Measurements from ENCODE around the gene ERICH4.

DNA sequence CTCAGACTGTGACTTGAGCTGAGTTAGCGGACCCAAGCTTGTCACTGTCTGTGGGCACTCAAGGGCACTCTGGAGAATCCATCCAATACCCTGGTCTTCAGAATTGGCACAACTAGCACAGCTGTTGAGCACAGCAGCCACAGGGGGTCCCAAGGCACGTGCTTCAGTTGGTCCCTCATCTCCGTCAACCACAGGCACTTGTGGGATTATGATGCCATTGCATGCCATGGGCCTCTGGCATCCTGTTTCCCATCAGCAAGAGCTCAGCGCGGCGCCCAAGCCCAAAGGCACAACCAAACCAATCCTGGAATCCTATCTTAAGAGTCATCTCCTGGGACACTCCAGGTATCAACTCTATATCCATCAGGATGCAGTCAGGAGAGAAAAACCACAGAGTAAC lies 12.0 kb upstream of the ERICH4 start:
- TF ChIP-seq RAD21 (IDR thresholded peaks at IDR 0.05; ENCODE audit: low read depth), result no peak
- TF ChIP-seq POLR2A (IDR thresholded peaks at IDR 0.05; ENCODE audit: borderline replicate concordance, extremely low read depth, insufficient read depth, insufficient read length), result no peak
- TF ChIP-seq, protein P1, sequence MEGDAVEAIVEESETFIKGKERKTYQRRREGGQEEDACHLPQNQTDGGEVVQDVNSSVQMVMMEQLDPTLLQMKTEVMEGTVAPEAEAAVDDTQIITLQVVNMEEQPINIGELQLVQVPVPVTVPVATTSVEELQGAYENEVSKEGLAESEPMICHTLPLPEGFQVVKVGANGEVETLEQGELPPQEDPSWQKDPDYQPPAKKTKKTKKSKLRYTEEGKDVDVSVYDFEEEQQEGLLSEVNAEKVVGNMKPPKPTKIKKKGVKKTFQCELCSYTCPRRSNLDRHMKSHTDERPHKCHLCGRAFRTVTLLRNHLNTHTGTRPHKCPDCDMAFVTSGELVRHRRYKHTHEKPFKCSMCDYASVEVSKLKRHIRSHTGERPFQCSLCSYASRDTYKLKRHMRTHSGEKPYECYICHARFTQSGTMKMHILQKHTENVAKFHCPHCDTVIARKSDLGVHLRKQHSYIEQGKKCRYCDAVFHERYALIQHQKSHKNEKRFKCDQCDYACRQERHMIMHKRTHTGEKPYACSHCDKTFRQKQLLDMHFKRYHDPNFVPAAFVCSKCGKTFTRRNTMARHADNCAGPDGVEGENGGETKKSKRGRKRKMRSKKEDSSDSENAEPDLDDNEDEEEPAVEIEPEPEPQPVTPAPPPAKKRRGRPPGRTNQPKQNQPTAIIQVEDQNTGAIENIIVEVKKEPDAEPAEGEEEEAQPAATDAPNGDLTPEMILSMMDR (IDR thresholded peaks at IDR 0.05 in 2 of 3, conservative IDR thresholded peaks at IDR 0.05 in 1 of 3; ENCODE audit: borderline replicate concordance in 1 of 3, insufficient read depth in 1 of 3, low read depth in 2 of 3, low read length in 2 of 3), result no peak
- no peak for TF ChIP-seq POLR2AphosphoS5 (IDR thresholded peaks at IDR 0.05; ENCODE audit: low read depth, low read length)
- TF ChIP-seq, protein P2, sequence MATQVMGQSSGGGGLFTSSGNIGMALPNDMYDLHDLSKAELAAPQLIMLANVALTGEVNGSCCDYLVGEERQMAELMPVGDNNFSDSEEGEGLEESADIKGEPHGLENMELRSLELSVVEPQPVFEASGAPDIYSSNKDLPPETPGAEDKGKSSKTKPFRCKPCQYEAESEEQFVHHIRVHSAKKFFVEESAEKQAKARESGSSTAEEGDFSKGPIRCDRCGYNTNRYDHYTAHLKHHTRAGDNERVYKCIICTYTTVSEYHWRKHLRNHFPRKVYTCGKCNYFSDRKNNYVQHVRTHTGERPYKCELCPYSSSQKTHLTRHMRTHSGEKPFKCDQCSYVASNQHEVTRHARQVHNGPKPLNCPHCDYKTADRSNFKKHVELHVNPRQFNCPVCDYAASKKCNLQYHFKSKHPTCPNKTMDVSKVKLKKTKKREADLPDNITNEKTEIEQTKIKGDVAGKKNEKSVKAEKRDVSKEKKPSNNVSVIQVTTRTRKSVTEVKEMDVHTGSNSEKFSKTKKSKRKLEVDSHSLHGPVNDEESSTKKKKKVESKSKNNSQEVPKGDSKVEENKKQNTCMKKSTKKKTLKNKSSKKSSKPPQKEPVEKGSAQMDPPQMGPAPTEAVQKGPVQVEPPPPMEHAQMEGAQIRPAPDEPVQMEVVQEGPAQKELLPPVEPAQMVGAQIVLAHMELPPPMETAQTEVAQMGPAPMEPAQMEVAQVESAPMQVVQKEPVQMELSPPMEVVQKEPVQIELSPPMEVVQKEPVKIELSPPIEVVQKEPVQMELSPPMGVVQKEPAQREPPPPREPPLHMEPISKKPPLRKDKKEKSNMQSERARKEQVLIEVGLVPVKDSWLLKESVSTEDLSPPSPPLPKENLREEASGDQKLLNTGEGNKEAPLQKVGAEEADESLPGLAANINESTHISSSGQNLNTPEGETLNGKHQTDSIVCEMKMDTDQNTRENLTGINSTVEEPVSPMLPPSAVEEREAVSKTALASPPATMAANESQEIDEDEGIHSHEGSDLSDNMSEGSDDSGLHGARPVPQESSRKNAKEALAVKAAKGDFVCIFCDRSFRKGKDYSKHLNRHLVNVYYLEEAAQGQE (IDR thresholded peaks at IDR 0.05; ENCODE audit: low read depth), result no peak
- no peak for TF ChIP-seq ZNF274 (IDR thresholded peaks at IDR 0.05; ENCODE audit: low read depth, low read length)
- TF ChIP-seq CBX3 (IDR thresholded peaks at IDR 0.05; ENCODE audit: low read depth), result no peak

Measured in HCT116 (cell line).